GM15510 (cell line): ENCODE data around the gene TENM4.

Experiments
- POLR2A ChIP-seq: IDR thresholded peaks from 3 replicates; pipeline ENCODE4 v1.6.1; 2011; ENCODE audit warnings: borderline replicate concordance; ENCODE audit not compliant: insufficient read length; ENCODE audit errors: extremely low read depth

TENM4 gene

GRCh38 chr11:79366218-79366617 lies 74.6 kb downstream of the TENM4 start:
- TF ChIP-seq POLR2A: no peak

GRCh38 chr11:79363861-79364378 lies 76.9 kb downstream of the TENM4 start:
- TF ChIP-seq POLR2A: no peak

GRCh38 chr11:79363256-79363655 lies 77.6 kb downstream of the TENM4 start:
- TF ChIP-seq POLR2A: no peak

GRCh38 chr11:79362821-79363220 lies 78.0 kb downstream of the TENM4 start:
- TF ChIP-seq POLR2A: no peak

- TF ChIP-seq POLR2A: no peak
Observed at GRCh38 chr11:79362206-79362757, 78.5 kb downstream of the TENM4 start.

GRCh38 chr11:79358258-79358657 lies 82.6 kb downstream of the TENM4 start:
- TF ChIP-seq POLR2A: no peak

GRCh38 chr11:79353706-79354105 lies 87.1 kb downstream of the TENM4 start:
- no peak for TF ChIP-seq POLR2A

- no peak for TF ChIP-seq POLR2A
Observed at GRCh38 chr11:79352349-79352703, 88.5 kb downstream of the TENM4 start.

GRCh38 chr11:79348976-79349682 lies 91.7 kb downstream of the TENM4 start:
- TF ChIP-seq POLR2A: no peak

- no peak for TF ChIP-seq POLR2A
Observed at GRCh38 chr11:79346021-79346420, 94.8 kb downstream of the TENM4 start.

GRCh38 chr11:79344753-79345294 lies 96.0 kb downstream of the TENM4 start:
- TF ChIP-seq POLR2A: no peak

- no peak for TF ChIP-seq POLR2A
Observed at GRCh38 chr11:79342686-79343085, 98.1 kb downstream of the TENM4 start.

GRCh38 chr11:79342236-79342635 lies 98.6 kb downstream of the TENM4 start:
- no peak for TF ChIP-seq POLR2A

- no peak for TF ChIP-seq POLR2A
Observed at GRCh38 chr11:79340535-79340934, 100.3 kb downstream of the TENM4 start.

- TF ChIP-seq POLR2A: no peak
Observed at GRCh38 chr11:79336797-79337517, 103.9 kb downstream of the TENM4 start.

- TF ChIP-seq POLR2A: no peak
Observed at GRCh38 chr11:79335681-79336080, 105.1 kb downstream of the TENM4 start.

- no peak for TF ChIP-seq POLR2A
Observed at GRCh38 chr11:79333355-79333754, 107.5 kb downstream of the TENM4 start.

- TF ChIP-seq POLR2A: no peak
Observed at GRCh38 chr11:79332017-79332416, 108.8 kb downstream of the TENM4 start.
